Stimulated activated CD8-positive, alpha-beta memory T cell treated with anti-CD3 and anti-CD28 coated beads, Interleukin-12 subunit alpha, Interleukin-12 subunit beta, amount 100 ng/mL, for 4 hours (primary cell): ENCODE data around the gene OLFM1.

ENCODE experiments used
- DNase-seq: peaks from one replicate; pipeline ENCODE4 v3.0.0-alpha.2; 2020; ENCODE audit warnings: low read depth

The OLFM1 gene

GRCh38 chr9:135090081-135090480, 2.6 kb downstream of the OLFM1 start:
- DNase-seq, result no peak

GRCh38 chr9:135090547-135090946, 3.1 kb downstream of the OLFM1 start:
- DNase-seq, result no peak

- DNase-seq, result no peak
Observed at GRCh38 chr9:135091545-135091944, 4.1 kb downstream of the OLFM1 start.

- DNase-seq, result no peak
Observed at GRCh38 chr9:135093111-135093510, 5.6 kb downstream of the OLFM1 start.

GRCh38 chr9:135093911-135094584, 6.6 kb downstream of the OLFM1 start:
- DNase-seq, result no peak

- DNase-seq, result no peak
Observed at GRCh38 chr9:135095470-135096407, 8.3 kb downstream of the OLFM1 start.

- no peak for DNase-seq
Observed at GRCh38 chr9:135096408-135096895, 9.0 kb downstream of the OLFM1 start.

- no peak for DNase-seq
Observed at GRCh38 chr9:135098400-135099105, 11.1 kb downstream of the OLFM1 start.

GRCh38 chr9:135099574-135099973, 12.1 kb downstream of the OLFM1 start:
- no peak for DNase-seq

GRCh38 chr9:135100241-135100681, 12.8 kb downstream of the OLFM1 start:
- no peak for DNase-seq

- DNase-seq, result no peak
Observed at GRCh38 chr9:135100725-135101410, 13.4 kb downstream of the OLFM1 start.

- DNase-seq, result no peak
Observed at GRCh38 chr9:135101486-135101885, 14.0 kb downstream of the OLFM1 start.

- DNase-seq, result no peak
Observed at GRCh38 chr9:135101926-135102325, 14.5 kb downstream of the OLFM1 start.

- no peak for DNase-seq
Observed at GRCh38 chr9:135102331-135102730, 14.9 kb downstream of the OLFM1 start.

- DNase-seq, result no peak
Observed at GRCh38 chr9:135103001-135103446, 15.6 kb downstream of the OLFM1 start.

- no peak for DNase-seq
Observed at GRCh38 chr9:135103931-135104639, 16.6 kb downstream of the OLFM1 start.

GRCh38 chr9:135104761-135105160, 17.3 kb downstream of the OLFM1 start:
- no peak for DNase-seq

GRCh38 chr9:135105211-135105745, 17.8 kb downstream of the OLFM1 start:
- no peak for DNase-seq

GRCh38 chr9:135105938-135106491, 18.5 kb downstream of the OLFM1 start:
- no peak for DNase-seq

- DNase-seq, result no peak
Observed at GRCh38 chr9:135106551-135107270, 19.2 kb downstream of the OLFM1 start.
